Peyer's patch (tissue), 4 donors: ENCODE measurements around the gene TTC6.

Experiments used
- CTCF ChIP-seq, 6 experiments: fragments of 450-650 bp in 4 of 6; fragments of 200-600 bp in 2 of 6; sonication (generic) in 1 of 6; IDR thresholded peaks; one replicate each; pipeline ENCODE4 v1.5.1; 2017 to 2019; ENCODE audit warnings: antibody characterized with exemption in 6 of 6, mild to moderate bottlenecking in 3 of 6, moderate library complexity in 1 of 6
- POLR2A ChIP-seq, 2 donors: fragments of 450-650 bp; IDR thresholded peaks; one replicate each; pipeline ENCODE4 v1.5.1; 2017; ENCODE audit warnings: antibody characterized with exemption in 2 of 2, mild to moderate bottlenecking in 2 of 2, moderate library complexity in 2 of 2

GRCh38 chr14:37602605-37603453, 7.4 kb downstream of the TTC6 start:
- TF ChIP-seq CTCF (IDR thresholded peaks at IDR 0.05), result no peak
- TF ChIP-seq POLR2A (IDR thresholded peaks at IDR 0.05), result no peak
